RWPE2 (cell line): ENCODE results near the gene SYNGR1.

Experiments
- ATAC-seq: fragments of 200-7000 bp; cut with Tn5 transposase; 3 replicates; pipeline ENCODE4 v1.9.1; 2021; ENCODE audit warnings: low read depth
- DNase-seq: peaks from one replicate; pipeline ENCODE4 v3.0.0-alpha.2; 2020; ENCODE audit warnings: low spot score
- H3K27ac ChIP-seq: fragments of 450-650 bp; 2 replicates; pipeline ENCODE4 v1.5.1; 2017; ENCODE audit warnings: mild to moderate bottlenecking; ENCODE audit not compliant: poor library complexity, severe bottlenecking
- H3K27me3 ChIP-seq: fragments of 250-450 bp; sonication (Bioruptor Pico); 2 replicates; pipeline ENCODE4 v1.5.1; 2021; ENCODE audit warnings: mild to moderate bottlenecking, moderate library complexity; ENCODE audit not compliant: insufficient read depth, poor library complexity, severe bottlenecking
- H3K36me3 ChIP-seq: fragments of 250-450 bp; sonication (Bioruptor Pico); 2 replicates; pipeline ENCODE4 v1.5.1; 2020; ENCODE audit warnings: low read depth, mild to moderate bottlenecking, moderate library complexity
- H3K4me1 ChIP-seq: fragments of 250-450 bp; sonication (Bioruptor Pico); 2 replicates; pipeline ENCODE4 v1.5.1; 2021; ENCODE audit warnings: mild to moderate bottlenecking, moderate library complexity; ENCODE audit not compliant: insufficient read depth, poor library complexity, severe bottlenecking
- H3K4me3 ChIP-seq: fragments of 250-450 bp; sonication (Bioruptor Pico); 2 replicates; pipeline ENCODE4 v1.5.1; 2021; ENCODE audit warnings: mild to moderate bottlenecking, moderate library complexity; ENCODE audit not compliant: severe bottlenecking
- H3K9me3 ChIP-seq: fragments of 250-450 bp; sonication (Bioruptor Pico); 2 replicates; pipeline ENCODE4 v1.5.1; 2021; ENCODE audit warnings: mild to moderate bottlenecking, moderate library complexity; ENCODE audit not compliant: severe bottlenecking
- CTCF ChIP-seq: fragments of 450-650 bp; IDR thresholded peaks from one replicate; pipeline ENCODE4 v1.5.1; 2017; ENCODE audit warnings: mild to moderate bottlenecking, moderate library complexity; ENCODE audit not compliant: poor library complexity, severe bottlenecking

SYNGR1 gene

GRCh38 chr22:39379756-39380730, 30.3 kb downstream of the SYNGR1 start:
- Histone ChIP-seq H3K9me3 (no peaks in the 10 kb centered on the region), H3K4me3 (no peak overlapping the region), H3K27ac (no peak overlapping the region), H3K27me3 (no peaks in the 10 kb centered on the region), H3K36me3 (no peaks in the 10 kb centered on the region), H3K4me1 (no peaks in the 10 kb centered on the region)
- DNase-seq = no peak
- ATAC-seq = no peak
- no peak for TF ChIP-seq CTCF

- DNase-seq = no peak
Measured at GRCh38 chr22:39381009-39381755, 31.4 kb downstream of the SYNGR1 start.

GRCh38 chr22:39381930-39382329, 32.1 kb downstream of the SYNGR1 start:
- no peaks in the 10 kb centered on the region for H3K36me3 ChIP-seq
- no peak overlapping the region for H3K27ac ChIP-seq
- no peak for TF ChIP-seq CTCF
- ATAC-seq = no peak
- no peaks in the 10 kb centered on the region for H3K4me1 ChIP-seq
- H3K27me3 ChIP-seq = no peaks in the 10 kb centered on the region
- H3K4me3 ChIP-seq = no peak overlapping the region
- no peak for DNase-seq
- H3K9me3 ChIP-seq = no peaks in the 10 kb centered on the region

More at GRCh38 chr22:39381009-39381755, 31.4 kb downstream of the SYNGR1 start:
- no peaks in the 10 kb centered on the region for H3K9me3 ChIP-seq
- H3K27me3 ChIP-seq = no peaks in the 10 kb centered on the region
- H3K4me1 ChIP-seq = no peaks in the 10 kb centered on the region
- no peak for ATAC-seq
- no peak overlapping the region for H3K27ac ChIP-seq
- no peak overlapping the region for H3K4me3 ChIP-seq
- no peaks in the 10 kb centered on the region for H3K36me3 ChIP-seq
- TF ChIP-seq CTCF = no peak

GRCh38 chr22:39382410-39382809, 32.6 kb downstream of the SYNGR1 start:
- no peak overlapping the region for H3K27ac ChIP-seq
- H3K36me3 ChIP-seq = no peaks in the 10 kb centered on the region
- H3K4me3 ChIP-seq = no peak overlapping the region
- no peaks in the 10 kb centered on the region for H3K4me1 ChIP-seq
- no peak for DNase-seq
- no peaks in the 10 kb centered on the region for H3K9me3 ChIP-seq
- H3K27me3 ChIP-seq = no peaks in the 10 kb centered on the region
- no peak for TF ChIP-seq CTCF
- ATAC-seq = no peak
